ENCODE data around the gene HCFC1. TPM values are rescaled to one million over a fixed set of nuclear protein-coding genes. Genes with fewer than 3 reads are reported as not detected.

HCFC1 gene
- polyA plus RNA-seq, 3 donors = 1.9 to 21.8 (median 3.8) TPM

GRCh38 chrX:154019061-154019621 lies 47.5 kb upstream of the HCFC1 start:
- Histone ChIP-seq H3K9ac (ENCODE audit: insufficient read depth, low read length, poor library complexity, severe bottlenecking) (peak overlapping the region; percentile 96), H3K4me1 (ENCODE audit: control insufficient read depth in 1 of 2, insufficient read depth in 2 of 2, low read length in 2 of 2) (peaks cover 28 to 33% of the 10 kb centered on the region in 2 donors), H3K9me3 (replicated peaks in 1 of 2; ENCODE audit: control insufficient read depth in 1 of 2, insufficient read depth in 1 of 2, low read length in 2 of 2) (peaks cover 0 to 5% of the 10 kb centered on the region in 2 donors), H3K27me3 (ENCODE audit: control insufficient read depth in 2 of 2, insufficient read depth in 2 of 2, low read length in 2 of 2) (peaks cover 0 to 2% of the 10 kb centered on the region in 2 donors), H2AFZ (ENCODE audit: insufficient read depth, low read depth, low read length, poor library complexity, severe bottlenecking) (no peak overlapping the region), H3K4me3 (replicated peaks in 1 of 3; ENCODE audit: low read depth in 2 of 3, low read length in 3 of 3) (peak overlapping the region; percentile 61 to 79 (median 69)), H3K4me2 (replicated peaks; ENCODE audit: extremely low read depth, low read length, poor library complexity, severe bottlenecking) (peak overlapping the region; percentile 83), H4K20me1 (ENCODE audit: insufficient read depth, low read length) (peaks cover 54% of the 10 kb centered on the region), H3K27ac (ENCODE audit: low read depth in 1 of 2, low read length in 2 of 2) (peak overlapping the region; percentile 69 to 93), H3K36me3 (replicated peaks in 1 of 2; ENCODE audit: control insufficient read depth in 1 of 2, insufficient read depth in 2 of 2, low read length in 2 of 2) (peaks cover 33 to 36% of the 10 kb centered on the region in 2 donors), H3K79me2 (ENCODE audit: insufficient read depth, low read length) (peaks cover 47% of the 10 kb centered on the region)
- TF ChIP-seq CTCF (IDR thresholded peaks at IDR 0.05) = no peak
- WGBS (ENCODE audit: insufficient coverage) = under 1% methylated on average over 41 of the region's 45 CpGs
- Mint-ChIP-seq H3K4me3 (peak overlapping the region; percentile 86 to 94), H3K4me1 (peaks cover 32% of the 10 kb centered on the region), H3K27me3 (ENCODE audit: low read depth in 3 of 3) (peaks cover 0 to 47% (median 0%) of the 10 kb centered on the region in 3 donors), H3K9me3 (peaks cover 0 to 7% (median 0%) of the 10 kb centered on the region in 7 donors), H3K36me3 (peaks cover 21 to 39% of the 10 kb centered on the region in 2 donors), H3K27ac (peak overlapping the region; percentile 90 to 97 (median 92))
- DNase-seq = no peak
- intact Hi-C loops (cut with micrococcal nuclease) = loop anchor here in 1 of 2 donors (10.0 kb wide), 1 partner anchor 76 kb away; the partner anchor contains the start of gene MECP2

GRCh38 chrX:154018518-154019060 lies 47.0 kb upstream of the HCFC1 start:
- peaks cover 0 to 2% of the 10 kb centered on the region in 2 donors for H3K27me3 ChIP-seq (ENCODE audit: control insufficient read depth in 2 of 2, insufficient read depth in 2 of 2, low read length in 2 of 2)
- Mint-ChIP-seq H3K36me3 (peaks cover 21 to 40% of the 10 kb centered on the region in 2 donors), H3K4me3 (peak overlapping the region; percentile 86 to 94), H3K9me3 (peaks cover 0 to 7% (median 0%) of the 10 kb centered on the region in 7 donors), H3K27ac (peak overlapping the region; percentile 90 to 97 (median 92)), H3K4me1 (peaks cover 33% of the 10 kb centered on the region), H3K27me3 (ENCODE audit: low read depth in 3 of 3) (peaks cover 0 to 44% (median 0%) of the 10 kb centered on the region in 3 donors)
- intact Hi-C loops (cut with micrococcal nuclease) = loop anchor here in 1 of 2 donors (10.0 kb wide), 1 partner anchor 76 kb away; the partner anchor contains the start of gene MECP2
- H3K36me3 ChIP-seq (replicated peaks in 1 of 2; ENCODE audit: control insufficient read depth in 1 of 2, insufficient read depth in 2 of 2, low read length in 2 of 2) = peaks cover 36 to 37% of the 10 kb centered on the region in 2 donors
- no peak for TF ChIP-seq CTCF (IDR thresholded peaks at IDR 0.05)
- H4K20me1 ChIP-seq (ENCODE audit: insufficient read depth, low read length) = peaks cover 58% of the 10 kb centered on the region
- 0% methylated on average over 1 of the region's 15 CpGs for WGBS (ENCODE audit: insufficient coverage)
- peaks cover 0 to 5% of the 10 kb centered on the region in 2 donors for H3K9me3 ChIP-seq (replicated peaks in 1 of 2; ENCODE audit: control insufficient read depth in 1 of 2, insufficient read depth in 1 of 2, low read length in 2 of 2)
- H3K4me3 ChIP-seq (replicated peaks in 1 of 3; ENCODE audit: low read depth in 2 of 3, low read length in 3 of 3) = peak overlapping the region; percentile 61 to 79 (median 69)
- H3K4me2 ChIP-seq (replicated peaks; ENCODE audit: extremely low read depth, low read length, poor library complexity, severe bottlenecking) = peak overlapping the region; percentile 83
- peaks cover 47% of the 10 kb centered on the region for H3K79me2 ChIP-seq (ENCODE audit: insufficient read depth, low read length)
- H3K4me1 ChIP-seq (ENCODE audit: control insufficient read depth in 1 of 2, insufficient read depth in 2 of 2, low read length in 2 of 2) = peaks cover 31 to 39% of the 10 kb centered on the region in 2 donors
- H2AFZ ChIP-seq (ENCODE audit: insufficient read depth, low read depth, low read length, poor library complexity, severe bottlenecking) = no peak overlapping the region
- peak overlapping the region; percentile 69 to 93 for H3K27ac ChIP-seq (ENCODE audit: low read depth in 1 of 2, low read length in 2 of 2)
- peak overlapping the region; percentile 96 for H3K9ac ChIP-seq (ENCODE audit: insufficient read depth, low read length, poor library complexity, severe bottlenecking)
- no peak for DNase-seq

Data from CD14-positive monocyte (primary cell).